ENCODE results near the gene TRIM65.

DNA sequence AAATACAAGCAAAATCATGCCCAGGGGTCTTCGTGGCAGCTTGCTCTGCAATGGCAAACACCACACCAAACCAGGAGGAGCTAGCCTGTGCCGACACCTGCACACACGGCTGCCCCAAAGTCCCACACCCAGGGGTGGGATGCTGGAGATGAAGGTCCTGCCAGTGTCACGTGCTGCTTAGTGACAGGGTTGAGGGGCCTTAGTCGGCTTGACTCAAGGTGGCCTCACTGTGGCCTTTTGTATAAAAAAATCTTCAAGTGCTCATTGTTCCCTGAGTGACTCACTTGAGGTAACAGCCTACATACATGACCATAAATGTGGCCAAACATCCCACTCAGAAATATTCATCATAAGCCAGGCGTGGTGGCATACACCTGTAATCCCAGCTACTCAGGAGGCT, 7.3 kb downstream of the TRIM65 start:
- TF ChIP-seq ZGPAT (CRISPR knock-in tag; IDR thresholded peaks at IDR 0.05) (no peak), RAD21 (CRISPR knock-in tag; IDR thresholded peaks at IDR 0.05) (no peak), ZNF3 (CRISPR knock-in tag; IDR thresholded peaks at IDR 0.05) (no peak), ZNF749 (CRISPR knock-in tag; IDR thresholded peaks at IDR 0.05; ENCODE audit: borderline replicate concordance) (no peak), NBN (conservative IDR thresholded peaks at IDR 0.05) (no peak)

Measured in HepG2 (cell line).